K562 (cell line): ENCODE data around the gene SAT2. TPM values are rescaled to one million over a fixed set of nuclear protein-coding genes. Genes with fewer than 3 reads are reported as not detected.

ENCODE experiments used
- BHLHE40 ChIP-seq: IDR thresholded peaks from 2 replicates; pipeline ENCODE4 v1.6.1; 2011; ENCODE audit warnings: low read length, improper control_type of control experiment
- CAMTA2 ChIP-seq: fragments of 250-450 bp; sonication (Bioruptor Pico); conservative IDR thresholded peaks from 2 replicates; pipeline ENCODE4 v1.5.1; 2022
- CSDE1 ChIP-seq, 2 experiments: fragments of 450-650 bp; IDR thresholded peaks; 2 replicates each; pipeline ENCODE4 v1.6.1; 2016; ENCODE audit warnings: mild to moderate bottlenecking in 1 of 2
- CTBP1 ChIP-seq: fragments of 450-650 bp; IDR thresholded peaks from 2 replicates; pipeline ENCODE4 v1.6.1; 2016; ENCODE audit warnings: borderline replicate concordance
- DPF2 ChIP-seq: fragments of 450-650 bp; IDR thresholded peaks from 2 replicates; pipeline ENCODE4 v1.6.1; 2016
- FOXM1 ChIP-seq, 2 experiments: fragments of 450-650 bp in 1 of 2; sonication (generic) in 1 of 2; formaldehyde crosslinking in 1 of 2; IDR thresholded peaks; 2 replicates each; pipeline versions ENCODE4 v1.6.1 to v1.9.0; 2017 to 2022; ENCODE audit warnings: low read depth in 2 of 2, mild to moderate bottlenecking in 2 of 2, missing genetic modification reagents in 1 of 2, moderate library complexity in 1 of 2
- HDAC2 ChIP-seq: fragments of 450-650 bp; IDR thresholded peaks from 2 replicates; pipeline ENCODE4 v1.6.1; 2016; ENCODE audit warnings: mild to moderate bottlenecking
- KLF13 ChIP-seq: fragments of 450-650 bp; IDR thresholded peaks from 2 replicates; pipeline ENCODE4 v1.6.1; 2016; ENCODE audit warnings: missing genetic modification characterization, low read depth, mild to moderate bottlenecking, missing compliant biosample characterization, moderate library complexity, borderline replicate concordance
- MAFF ChIP-seq: IDR thresholded peaks from 2 replicates; pipeline ENCODE4 v1.6.1; 2012; ENCODE audit warnings: low read length, improper control_type of control experiment
- MLLT1 ChIP-seq, 2 experiments: fragments of 450-650 bp; IDR thresholded peaks; 2 replicates each; pipeline ENCODE4 v1.6.1; 2016
- MYBL2 ChIP-seq, 2 experiments: fragments of 450-650 bp in 1 of 2; sonication (generic) in 1 of 2; formaldehyde crosslinking in 1 of 2; IDR thresholded peaks; 2 replicates each; pipeline versions ENCODE4 v1.6.1 to v1.8.1; 2017 to 2022; ENCODE audit warnings: borderline replicate concordance in 1 of 2, inconsistent platforms in 1 of 2, low read depth in 1 of 2, mild to moderate bottlenecking in 1 of 2, missing genetic modification reagents in 1 of 2, moderate library complexity in 1 of 2
- NR3C1 ChIP-seq: sonication (generic); formaldehyde crosslinking; IDR thresholded peaks from 2 replicates; pipeline ENCODE4 v1.8.1; 2022; ENCODE audit warnings: missing genetic modification reagents
- SAFB ChIP-seq: fragments of 200-400 bp; formaldehyde crosslinking; IDR thresholded peaks from 2 replicates; pipeline ENCODE4 v1.6.1; 2017; ENCODE audit warnings: low read depth, low read length, borderline replicate concordance
- SMARCB1 ChIP-seq: IDR thresholded peaks from 2 replicates; pipeline ENCODE4 v1.6.1; 2011; ENCODE audit warnings: improper control_type of control experiment, low read depth; ENCODE audit not compliant: insufficient read length
- SOX6 ChIP-seq: fragments of 450-650 bp; IDR thresholded peaks from 2 replicates; pipeline ENCODE4 v1.6.1; 2014; ENCODE audit warnings: mild to moderate bottlenecking
- SRF ChIP-seq, 2 experiments: fragments of 250-450, 450-650 bp in 1 of 2; sonication (Bioruptor Pico) in 1 of 2; sonication (generic) in 1 of 2; formaldehyde crosslinking; IDR thresholded peaks; 2 replicates each; pipeline versions ENCODE4 v1.5.0 to v1.5.1; 2020 to 2022; ENCODE audit warnings: mild to moderate bottlenecking in 1 of 2, missing genetic modification reagents in 1 of 2
- TFE3 ChIP-seq: fragments of 450-650 bp; formaldehyde crosslinking; IDR thresholded peaks from 2 replicates; pipeline ENCODE4 v1.4.0; 2020; ENCODE audit warnings: mild to moderate bottlenecking, mixed read lengths
- YY1 ChIP-seq, 3 experiments: IDR thresholded peaks; 2 replicates each; pipeline ENCODE4 v1.6.1; 2011; ENCODE audit warnings: low read length in 2 of 3, mild to moderate bottlenecking in 2 of 3, moderate library complexity in 2 of 3, borderline replicate concordance in 1 of 3, control low read depth in 1 of 3, low read depth in 1 of 3; ENCODE audit not compliant: insufficient read depth in 3 of 3, insufficient replicate concordance in 2 of 3, control insufficient read depth in 1 of 3, insufficient read length in 1 of 3; ENCODE audit errors: extremely low read depth in 1 of 3
- ZNF431 ChIP-seq: sonication (generic); formaldehyde crosslinking; IDR thresholded peaks from 2 replicates; pipeline ENCODE4 v1.8.0; 2022; ENCODE audit warnings: mild to moderate bottlenecking, missing genetic modification reagents
- polyA plus RNA-seq, 8 experiments: library from polyadenylated mRNA; depleted of rRNA in 4 of 8; stranded (reverse) in 5 of 8; unstranded in 3 of 8; fragments of >200 nt; fragmentation: Nextera tagmentation in 2 of 8; fragmentation: Illumina TruSeq in 1 of 8; extraction: Ambion mirVana in 2 of 8; extraction: Trizol in 1 of 8; gene quantifications; 2 replicates each; pipeline versions ENCODE4 v1.2.1 to v1.2.3, GENCODE V29; 2011 to 2014; ENCODE audit warnings: inconsistent platforms in 1 of 8, missing spikeins in 1 of 8
- total RNA-seq, 7 experiments: library from RNA; depleted of rRNA in 6 of 7; stranded (reverse); fragments of >200 nt in 6 of 7; fragmentation: Illumina TruSeq in 2 of 7; extraction: Trizol in 2 of 7; gene quantifications; 2 replicates each; pipeline versions ENCODE4 v1.2.1 to v1.2.3, GENCODE V29; 2011 to 2021; ENCODE audit warnings: low replicate concordance in 1 of 7
- TF ChIP-seq, protein P1 (sequence below), 3 experiments: IDR thresholded peaks in 2 of 3; conservative IDR thresholded peaks in 1 of 3; 2 replicates each; pipeline ENCODE4 v1.5.1; 2011 to 2012; ENCODE audit warnings: low read length in 3 of 3, mild to moderate bottlenecking in 3 of 3, control low read depth in 2 of 3, improper control_type of control experiment in 1 of 3, inconsistent platforms in 1 of 3, low read depth in 1 of 3, mixed read lengths in 1 of 3, moderate library complexity in 1 of 3; ENCODE audit not compliant: insufficient read depth in 2 of 3
- TF ChIP-seq, protein P2 (sequence below): fragments of 450-650 bp; IDR thresholded peaks from 2 replicates; pipeline ENCODE4 v1.6.1; 2018; ENCODE audit warnings: mild to moderate bottlenecking, low read depth; ENCODE audit not compliant: partially characterized antibody

SAT2 gene
- total and polyA plus RNA-seq, 9 of the 15 experiments (the other 6 are each of a cell fraction or from before 2014, with no cell fraction given) = 2.0 to 8.0 (median 5.3) TPM

- TF ChIP-seq MLLT1 (IDR thresholded peaks at IDR 0.05) (0 out of 4 replicates have a peak, but pooled peaks of 1 of the 2 experiments have one; percentile 21), SRF (CRISPR knock-in tag; IDR thresholded peaks at IDR 0.05) (no peak), DPF2 (0 out of 2 replicates have a peak, but pooled peaks have one; percentile 46), SOX6 (peak; percentile 67), CSDE1 (IDR thresholded peaks at IDR 0.05) (no peak), CAMTA2 (no peak), BHLHE40 (no peak), MAFF (peak; percentile 96), FOXM1 (IDR thresholded peaks at IDR 0.05; ENCODE audit: low read depth) (no peak), FOXM1 (CRISPR knock-in tag; IDR thresholded peaks at IDR 0.05; ENCODE audit: low read depth) (no peak), ZNF431 (CRISPR knock-in tag) (no peak), YY1 (IDR thresholded peaks at IDR 0.05; ENCODE audit: borderline replicate concordance in 1 of 3, control insufficient read depth in 1 of 3, extremely low read depth in 1 of 3, insufficient read depth in 3 of 3, insufficient read length in 1 of 3, insufficient replicate concordance in 2 of 3, low read depth in 1 of 3, low read length in 2 of 3) (no peak), KLF13 (tag) (no peak), NR3C1 (CRISPR knock-in tag) (no peak), CTBP1 (0 out of 2 replicates have a peak, but pooled peaks have one; percentile 25), SAFB (no peak), MYBL2 (IDR thresholded peaks at IDR 0.05; ENCODE audit: low read depth) (no peak), MYBL2 (CRISPR knock-in tag; IDR thresholded peaks at IDR 0.05; ENCODE audit: borderline replicate concordance) (no peak), HDAC2 (peak; percentile 86), TFE3 (CRISPR knock-in tag) (no peak), SMARCB1 (no peak)
- TF ChIP-seq, protein P1, sequence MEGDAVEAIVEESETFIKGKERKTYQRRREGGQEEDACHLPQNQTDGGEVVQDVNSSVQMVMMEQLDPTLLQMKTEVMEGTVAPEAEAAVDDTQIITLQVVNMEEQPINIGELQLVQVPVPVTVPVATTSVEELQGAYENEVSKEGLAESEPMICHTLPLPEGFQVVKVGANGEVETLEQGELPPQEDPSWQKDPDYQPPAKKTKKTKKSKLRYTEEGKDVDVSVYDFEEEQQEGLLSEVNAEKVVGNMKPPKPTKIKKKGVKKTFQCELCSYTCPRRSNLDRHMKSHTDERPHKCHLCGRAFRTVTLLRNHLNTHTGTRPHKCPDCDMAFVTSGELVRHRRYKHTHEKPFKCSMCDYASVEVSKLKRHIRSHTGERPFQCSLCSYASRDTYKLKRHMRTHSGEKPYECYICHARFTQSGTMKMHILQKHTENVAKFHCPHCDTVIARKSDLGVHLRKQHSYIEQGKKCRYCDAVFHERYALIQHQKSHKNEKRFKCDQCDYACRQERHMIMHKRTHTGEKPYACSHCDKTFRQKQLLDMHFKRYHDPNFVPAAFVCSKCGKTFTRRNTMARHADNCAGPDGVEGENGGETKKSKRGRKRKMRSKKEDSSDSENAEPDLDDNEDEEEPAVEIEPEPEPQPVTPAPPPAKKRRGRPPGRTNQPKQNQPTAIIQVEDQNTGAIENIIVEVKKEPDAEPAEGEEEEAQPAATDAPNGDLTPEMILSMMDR (IDR thresholded peaks at IDR 0.05 in 2 of 3, conservative IDR thresholded peaks at IDR 0.05 in 1 of 3; ENCODE audit: insufficient read depth in 2 of 3, low read depth in 1 of 3, low read length in 3 of 3) = no peak
- TF ChIP-seq, protein P2, sequence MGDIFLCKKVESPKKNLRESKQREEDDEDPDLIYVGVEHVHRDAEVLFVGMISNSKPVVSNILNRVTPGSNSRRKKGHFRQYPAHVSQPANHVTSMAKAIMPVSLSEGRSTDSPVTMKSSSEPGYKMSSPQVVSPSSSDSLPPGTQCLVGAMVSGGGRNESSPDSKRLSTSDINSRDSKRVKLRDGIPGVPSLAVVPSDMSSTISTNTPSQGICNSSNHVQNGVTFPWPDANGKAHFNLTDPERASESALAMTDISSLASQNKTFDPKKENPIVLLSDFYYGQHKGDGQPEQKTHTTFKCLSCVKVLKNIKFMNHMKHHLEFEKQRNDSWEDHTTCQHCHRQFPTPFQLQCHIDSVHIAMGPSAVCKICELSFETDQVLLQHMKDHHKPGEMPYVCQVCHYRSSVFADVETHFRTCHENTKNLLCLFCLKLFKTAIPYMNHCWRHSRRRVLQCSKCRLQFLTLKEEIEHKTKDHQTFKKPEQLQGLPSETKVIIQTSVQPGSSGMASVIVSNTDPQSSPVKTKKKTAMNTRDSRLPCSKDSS = no peak
Measured at GRCh38 chr17:7611635-7612293, 15.9 kb downstream of the SAT2 start (continued).
